Activated B cell treated with CpG ODN at 0.5 μM for 24 hours (primary cell): ENCODE results near the gene DPEP3. TPM values are rescaled to one million over a fixed set of nuclear protein-coding genes. Genes with fewer than 3 reads are reported as not detected.

Experiments used
- ATAC-seq: fragments of 200-7000 bp; cut with Tn5 transposase; one replicate; pipeline ENCODE4 v1.10.0; 2021; ENCODE audit warnings: low read depth, mild to moderate bottlenecking, moderate library complexity
- CTCF ChIA-PET: fragments of 350-600 bp; sonication (Branson Sonifier 250); formaldehyde crosslinking; loops from one replicate; lab custom pipeline; 2021; ENCODE audit warnings: antibody characterized with exemption; lab: Charles Lee
- POLR2A ChIA-PET: fragments of 350-600 bp; sonication (Branson Sonifier 250); formaldehyde crosslinking; loops from one replicate; lab custom pipeline; 2021; ENCODE audit warnings: antibody characterized with exemption; lab: Charles Lee
- DNase-seq: peaks from one replicate; pipeline ENCODE4 v3.0.0; 2022
- H3K27ac Mint-ChIP-seq: one replicate; pipeline ENCODE4 v1.8.0; 2020; ENCODE audit warnings: mixed read lengths
- H3K27me3 Mint-ChIP-seq: one replicate; pipeline ENCODE4 v1.8.0; 2021; ENCODE audit warnings: mixed read lengths
- H3K36me3 Mint-ChIP-seq: one replicate; pipeline ENCODE4 v1.8.0; 2021; ENCODE audit warnings: low read depth, mixed read lengths
- H3K4me1 Mint-ChIP-seq: one replicate; pipeline ENCODE4 v1.8.0; 2021; ENCODE audit warnings: mixed read lengths
- H3K4me3 Mint-ChIP-seq: one replicate; pipeline ENCODE4 v1.8.0; 2020; ENCODE audit warnings: mild to moderate bottlenecking, mixed read lengths
- H3K9me3 Mint-ChIP-seq: one replicate; pipeline ENCODE4 v1.8.0; 2020; ENCODE audit warnings: mixed read lengths
- intact Hi-C: fragments of 100-400 bp; cut with micrococcal nuclease; formaldehyde crosslinking; loops from one replicate; pipeline ENCODE4 v1.15.1; 2024
- total RNA-seq: library from RNA; stranded (reverse); gene quantifications from 2 replicates; pipeline ENCODE4 v1.2.3, GENCODE V29; 2022
- TF ChIP-seq, protein P1 (sequence below): fragments of 200-600 bp; IDR thresholded peaks from one replicate; pipeline ENCODE4 v1.8.0; 2022; ENCODE audit warnings: antibody characterized with exemption, mild to moderate bottlenecking

DPEP3 gene
- total RNA-seq, 1 donor from 2014 or later = 0.38 TPM

DNA sequence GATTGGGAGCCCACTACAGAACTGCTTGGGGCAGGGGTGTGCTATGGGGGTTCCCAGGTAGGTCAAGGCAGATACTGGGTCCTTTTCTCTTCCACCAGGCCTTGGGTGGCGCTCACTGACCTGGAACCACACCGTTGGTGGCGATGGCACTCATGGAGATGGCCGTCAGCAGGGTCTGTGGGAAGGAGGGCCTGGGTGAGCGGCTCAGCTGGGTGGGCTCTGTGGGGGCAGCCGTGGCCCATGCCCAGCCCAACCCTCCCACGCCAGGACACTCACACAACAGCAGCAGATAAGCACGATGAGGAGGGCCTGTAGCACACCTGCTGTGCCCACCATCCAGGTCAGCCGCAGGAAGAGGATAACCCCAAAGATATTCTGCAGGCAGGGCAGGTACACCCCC lies 22.7 kb downstream of the DPEP3 start:
- TF ChIP-seq, protein P1, sequence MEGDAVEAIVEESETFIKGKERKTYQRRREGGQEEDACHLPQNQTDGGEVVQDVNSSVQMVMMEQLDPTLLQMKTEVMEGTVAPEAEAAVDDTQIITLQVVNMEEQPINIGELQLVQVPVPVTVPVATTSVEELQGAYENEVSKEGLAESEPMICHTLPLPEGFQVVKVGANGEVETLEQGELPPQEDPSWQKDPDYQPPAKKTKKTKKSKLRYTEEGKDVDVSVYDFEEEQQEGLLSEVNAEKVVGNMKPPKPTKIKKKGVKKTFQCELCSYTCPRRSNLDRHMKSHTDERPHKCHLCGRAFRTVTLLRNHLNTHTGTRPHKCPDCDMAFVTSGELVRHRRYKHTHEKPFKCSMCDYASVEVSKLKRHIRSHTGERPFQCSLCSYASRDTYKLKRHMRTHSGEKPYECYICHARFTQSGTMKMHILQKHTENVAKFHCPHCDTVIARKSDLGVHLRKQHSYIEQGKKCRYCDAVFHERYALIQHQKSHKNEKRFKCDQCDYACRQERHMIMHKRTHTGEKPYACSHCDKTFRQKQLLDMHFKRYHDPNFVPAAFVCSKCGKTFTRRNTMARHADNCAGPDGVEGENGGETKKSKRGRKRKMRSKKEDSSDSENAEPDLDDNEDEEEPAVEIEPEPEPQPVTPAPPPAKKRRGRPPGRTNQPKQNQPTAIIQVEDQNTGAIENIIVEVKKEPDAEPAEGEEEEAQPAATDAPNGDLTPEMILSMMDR = no peak
- ChIA-PET POLR2A (no interaction called here), CTCF (interaction anchor here (1.2 kb wide), 1 partner anchor 83 kb away, joined by 4 read pairs; no protein-coding TSS in a partner anchor)
- Mint-ChIP-seq H3K27me3 (no peaks in the 10 kb centered on the region), H3K4me3 (no peak overlapping the region), H3K36me3 (peaks cover 36% of the 10 kb centered on the region), H3K4me1 (no peaks in the 10 kb centered on the region), H3K9me3 (no peaks in the 10 kb centered on the region), H3K27ac (no peak overlapping the region)
- ATAC-seq (no peak), DNase-seq (no peak)
- intact Hi-C loops = no loop called here

DNA sequence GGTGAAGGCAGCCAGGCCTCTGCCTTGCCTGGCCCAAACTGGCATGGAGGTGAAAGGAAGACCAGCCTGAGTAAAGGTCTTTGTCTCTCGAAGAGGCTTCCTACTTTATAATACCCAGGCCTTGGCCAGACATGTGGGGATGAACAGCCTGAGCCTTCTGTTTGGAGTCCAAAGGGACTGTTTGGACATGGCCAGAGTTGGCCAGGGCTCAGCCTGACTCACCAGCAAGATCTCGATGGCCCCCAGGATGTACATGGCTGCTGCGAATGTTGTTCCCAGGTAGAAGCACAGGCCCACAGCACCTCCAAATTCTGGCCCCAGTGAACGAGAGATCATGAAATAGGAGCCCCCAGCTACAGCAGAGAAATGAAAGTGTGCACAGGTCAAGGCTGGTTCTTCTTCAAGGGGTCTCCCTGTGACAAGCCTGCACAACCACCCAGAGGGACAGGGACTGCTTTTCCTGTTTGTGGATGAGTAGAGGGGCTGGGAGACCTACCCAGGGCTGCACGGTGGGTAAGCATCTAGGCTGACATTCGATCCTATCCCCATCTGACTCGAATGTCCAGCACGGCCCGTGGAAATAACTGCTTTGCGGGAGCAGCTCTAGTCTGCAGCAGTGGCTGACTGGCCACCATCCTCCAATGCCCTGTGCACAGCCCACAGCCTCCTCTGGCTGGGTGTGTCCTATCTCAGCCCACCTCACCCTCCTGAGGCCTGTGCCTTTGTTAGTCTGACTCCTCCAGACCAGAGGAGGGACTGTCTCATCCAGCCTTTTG lies 25.7 kb downstream of the DPEP3 start:
- CTCF ChIA-PET = no interaction called here

DNA sequence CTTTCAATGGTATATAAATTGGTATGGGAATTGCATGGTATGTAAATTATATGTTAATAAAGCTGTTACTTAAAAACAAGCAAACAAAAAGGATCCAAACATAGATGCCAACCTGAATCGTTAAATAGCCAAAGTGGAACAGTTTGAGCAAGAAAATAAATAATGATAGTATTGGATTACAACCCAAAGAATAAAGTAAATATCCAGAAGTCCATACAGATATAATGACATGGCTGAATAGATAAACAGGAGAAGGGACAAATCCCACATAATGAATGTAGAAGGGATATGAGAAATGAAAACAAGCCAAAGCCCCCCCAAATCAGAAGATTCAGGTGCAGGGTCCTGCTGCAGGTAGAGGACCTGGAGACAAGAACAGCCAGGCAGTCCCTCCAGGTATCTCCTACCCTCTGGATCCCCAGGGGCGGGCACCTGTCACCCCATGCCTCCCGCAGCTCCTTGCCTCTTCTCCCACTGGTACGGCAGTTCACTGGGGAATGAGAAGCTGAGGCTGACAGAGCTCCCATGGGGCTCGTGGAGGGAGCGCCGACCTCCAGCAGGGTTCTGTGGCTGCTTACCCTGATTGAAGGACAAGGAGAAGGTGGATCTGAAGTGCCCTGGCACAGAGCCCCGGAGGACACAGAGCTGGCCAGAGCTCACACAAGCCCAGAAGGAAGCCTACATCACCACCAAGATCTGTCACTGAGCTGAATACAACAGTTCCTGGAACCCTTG lies 26.5 kb downstream of the DPEP3 start:
- ATAC-seq = no peak
- Mint-ChIP-seq H3K27ac (no peak overlapping the region), H3K9me3 (no peaks in the 10 kb centered on the region), H3K27me3 (no peaks in the 10 kb centered on the region), H3K4me1 (no peaks in the 10 kb centered on the region), H3K4me3 (no peak overlapping the region), H3K36me3 (peaks cover 29% of the 10 kb centered on the region)
- no peak for DNase-seq
- intact Hi-C loops = no loop called here
- TF ChIP-seq, protein P1 = no peak
- CTCF ChIA-PET = no interaction called here
- POLR2A ChIA-PET = interaction anchor here (0.5 to 0.6 kb wide), 2 partner anchors 87 to 273 kb away, joined by 3 to 6 read pairs; no protein-coding TSS in a partner anchor

More for the DNA sequence above, 25.7 kb downstream of the DPEP3 start:
- POLR2A ChIA-PET = interaction anchor here (0.5 kb wide), 1 partner anchor 272 kb away, joined by 6 read pairs; no protein-coding TSS in a partner anchor
- TF ChIP-seq, protein P1 = no peak
- Mint-ChIP-seq H3K9me3 (no peaks in the 10 kb centered on the region), H3K4me1 (no peaks in the 10 kb centered on the region), H3K4me3 (no peak overlapping the region), H3K36me3 (peaks cover 29% of the 10 kb centered on the region), H3K27ac (no peak overlapping the region), H3K27me3 (no peaks in the 10 kb centered on the region)
- intact Hi-C loops = no loop called here
- ATAC-seq (no peak), DNase-seq (no peak)

DNA sequence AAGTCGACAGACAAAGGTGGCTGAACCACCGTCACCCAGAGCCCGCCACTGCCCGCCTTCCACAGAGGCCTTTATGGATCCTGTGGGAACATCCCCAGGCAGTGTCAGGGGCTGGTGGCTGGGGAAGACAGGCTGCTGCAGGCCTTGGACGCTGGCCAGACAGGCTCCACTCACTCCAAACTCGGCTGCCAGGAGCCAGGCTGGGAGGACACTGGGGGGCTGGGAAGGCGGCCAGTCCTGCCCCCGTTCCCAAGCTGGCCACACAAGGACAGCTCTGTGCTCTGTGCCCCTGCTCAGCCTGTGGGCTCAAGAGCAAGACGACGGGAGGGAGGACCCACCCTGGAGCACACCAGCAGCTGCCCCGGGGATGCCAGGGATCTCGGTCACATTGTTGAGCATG lies 28.8 kb downstream of the DPEP3 start:
- Mint-ChIP-seq H3K27me3 (no peaks in the 10 kb centered on the region), H3K4me1 (no peaks in the 10 kb centered on the region), H3K27ac (no peak overlapping the region), H3K36me3 (peaks cover 27% of the 10 kb centered on the region), H3K4me3 (no peak overlapping the region), H3K9me3 (no peaks in the 10 kb centered on the region)
- ATAC-seq = no peak
- no peak for DNase-seq
- CTCF ChIA-PET = no interaction called here
- TF ChIP-seq, protein P1 = no peak
- intact Hi-C loops = no loop called here
- POLR2A ChIA-PET = no interaction called here

DNA sequence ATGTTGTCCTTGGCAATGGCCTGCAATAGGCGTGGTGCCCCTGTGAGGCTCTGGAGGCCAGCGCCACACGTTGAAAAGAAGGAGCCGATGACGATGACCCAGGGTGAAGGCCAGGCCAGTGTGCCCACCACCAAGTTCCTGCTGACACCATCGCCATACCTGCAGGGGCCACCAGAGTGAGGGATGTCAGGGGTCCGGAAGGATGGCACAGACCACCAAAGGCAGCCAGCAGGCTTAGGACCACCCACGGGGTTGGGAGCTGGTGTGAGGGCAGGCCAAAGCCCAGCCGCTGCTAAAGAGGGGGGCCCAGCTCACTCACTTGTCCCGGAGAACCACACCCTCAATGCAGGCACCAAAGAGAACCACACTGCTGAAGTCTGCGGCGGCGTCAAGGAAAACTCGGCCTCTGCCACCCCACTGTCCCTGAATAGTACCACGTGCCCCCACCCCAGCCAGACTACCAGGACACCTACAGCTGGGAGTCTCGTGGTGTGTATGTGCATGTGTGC lies 29.9 kb downstream of the DPEP3 start:
- H3K27ac Mint-ChIP-seq = no peak overlapping the region
- CTCF ChIA-PET = no interaction called here
- ATAC-seq = no peak
- no peak for DNase-seq
- H3K4me3 Mint-ChIP-seq = no peak overlapping the region
- H3K36me3 Mint-ChIP-seq = peaks cover 34% of the 10 kb centered on the region
- intact Hi-C loops = no loop called here
- no peaks in the 10 kb centered on the region for H3K4me1 Mint-ChIP-seq
- TF ChIP-seq, protein P1 = no peak
- H3K27me3 Mint-ChIP-seq = no peaks in the 10 kb centered on the region
- POLR2A ChIA-PET = no interaction called here
- H3K9me3 Mint-ChIP-seq = no peaks in the 10 kb centered on the region
